Cardiac muscle cell (in vitro differentiated cells and primary cell): Measurements from ENCODE around the gene DENND2A. TPM values are rescaled to one million over a fixed set of nuclear protein-coding genes. Genes with fewer than 3 reads are reported as not detected.
A peak's percentile ranks its signal among the peaks of the same experiment; 100 is the strongest.

Experiments used
- DNase-seq, 2 donors: peaks; one replicate each; pipeline versions ENCODE4 v3.0.0 to v3.0.0-alpha.2; 2010 to 2017; ENCODE audit warnings: low read depth in 1 of 2, low spot score in 1 of 2
- H3K27ac ChIP-seq: fragments of 200-600 bp; sonication (generic); 2 replicates; pipeline ENCODE4 v1.5.1; 2016
- H3K27me3 ChIP-seq: fragments of 200-600 bp; sonication (generic); 2 replicates; pipeline ENCODE4 v1.6.0; 2016; ENCODE audit warnings: control low read depth
- H3K36me3 ChIP-seq: fragments of 200-600 bp; sonication (generic); 2 replicates; pipeline ENCODE4 v1.5.1; 2016; ENCODE audit warnings: control low read depth
- H3K4me1 ChIP-seq: fragments of 200-600 bp; sonication (generic); 2 replicates; pipeline ENCODE4 v1.8.1; 2017; ENCODE audit warnings: low read depth, mild to moderate bottlenecking, mixed run types
- H3K4me3 ChIP-seq: fragments of 200-600 bp; sonication (generic); 2 replicates; pipeline ENCODE4 v1.5.1; 2016; ENCODE audit warnings: mild to moderate bottlenecking
- H3K9me3 ChIP-seq: fragments of 200-600 bp; sonication (generic); 2 replicates; pipeline ENCODE4 v1.5.1; 2017; ENCODE audit warnings: low read depth, mild to moderate bottlenecking, control low read depth
- polyA plus RNA-seq: library from polyadenylated mRNA; unstranded; fragments of >200 nt; fragmentation: Nextera tagmentation; extraction: Ambion mirVana; gene quantifications from 2 replicates; pipeline ENCODE4 v1.2.1, GENCODE V29; 2016
- total RNA-seq: library from RNA; depleted of rRNA; stranded (reverse); fragments of >200 nt; gene quantifications from 2 replicates; pipeline ENCODE4 v1.2.3, GENCODE V29; 2016
- TF ChIP-seq, protein P1 (sequence below): IDR thresholded peaks from 2 replicates; pipeline ENCODE4 v1.5.1; 2012; ENCODE audit warnings: low read depth, mild to moderate bottlenecking, low read length

The DENND2A gene
- total and polyA plus RNA-seq, 2 experiments from 2014 or later, result 14.0 to 21.7 TPM

DNA sequence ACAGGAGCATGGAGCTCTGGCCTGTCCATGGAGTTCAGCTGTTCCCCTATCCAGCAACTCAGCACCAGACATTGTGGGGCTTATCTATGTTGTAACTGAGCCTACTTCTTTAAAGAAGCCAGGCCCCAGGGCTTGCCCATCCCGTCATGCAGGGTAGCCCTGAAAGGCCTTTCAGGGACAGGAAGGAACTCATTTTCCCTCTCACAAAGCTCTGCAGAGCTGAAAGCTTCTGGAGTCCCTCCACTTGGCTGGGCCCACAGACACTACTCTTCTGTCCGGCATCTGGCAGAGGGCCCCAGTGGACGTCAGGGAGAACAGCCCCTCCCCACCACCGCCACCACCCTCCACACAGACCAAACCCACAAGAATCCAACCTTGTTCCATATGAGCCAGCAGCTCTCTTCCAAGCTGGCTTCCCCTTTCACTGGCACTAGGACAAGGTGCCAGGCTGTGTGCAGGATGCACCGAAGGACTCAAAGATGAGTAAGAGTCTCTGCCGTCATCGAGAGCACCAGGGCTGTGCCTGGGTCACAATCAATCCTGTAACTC, 33.1 kb downstream of the DENND2A start:
- Histone ChIP-seq H3K36me3 (no peaks in the 10 kb centered on the region), H3K4me1 (no peaks in the 10 kb centered on the region), H3K27ac (no peak overlapping the region), H3K4me3 (no peak overlapping the region), H3K9me3 (no peaks in the 10 kb centered on the region), H3K27me3 (no peaks in the 10 kb centered on the region)
- TF ChIP-seq, protein P1, sequence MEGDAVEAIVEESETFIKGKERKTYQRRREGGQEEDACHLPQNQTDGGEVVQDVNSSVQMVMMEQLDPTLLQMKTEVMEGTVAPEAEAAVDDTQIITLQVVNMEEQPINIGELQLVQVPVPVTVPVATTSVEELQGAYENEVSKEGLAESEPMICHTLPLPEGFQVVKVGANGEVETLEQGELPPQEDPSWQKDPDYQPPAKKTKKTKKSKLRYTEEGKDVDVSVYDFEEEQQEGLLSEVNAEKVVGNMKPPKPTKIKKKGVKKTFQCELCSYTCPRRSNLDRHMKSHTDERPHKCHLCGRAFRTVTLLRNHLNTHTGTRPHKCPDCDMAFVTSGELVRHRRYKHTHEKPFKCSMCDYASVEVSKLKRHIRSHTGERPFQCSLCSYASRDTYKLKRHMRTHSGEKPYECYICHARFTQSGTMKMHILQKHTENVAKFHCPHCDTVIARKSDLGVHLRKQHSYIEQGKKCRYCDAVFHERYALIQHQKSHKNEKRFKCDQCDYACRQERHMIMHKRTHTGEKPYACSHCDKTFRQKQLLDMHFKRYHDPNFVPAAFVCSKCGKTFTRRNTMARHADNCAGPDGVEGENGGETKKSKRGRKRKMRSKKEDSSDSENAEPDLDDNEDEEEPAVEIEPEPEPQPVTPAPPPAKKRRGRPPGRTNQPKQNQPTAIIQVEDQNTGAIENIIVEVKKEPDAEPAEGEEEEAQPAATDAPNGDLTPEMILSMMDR, result no peak
- DNase-seq, result peak in 1 of 2 donors; percentile 92

DNA sequence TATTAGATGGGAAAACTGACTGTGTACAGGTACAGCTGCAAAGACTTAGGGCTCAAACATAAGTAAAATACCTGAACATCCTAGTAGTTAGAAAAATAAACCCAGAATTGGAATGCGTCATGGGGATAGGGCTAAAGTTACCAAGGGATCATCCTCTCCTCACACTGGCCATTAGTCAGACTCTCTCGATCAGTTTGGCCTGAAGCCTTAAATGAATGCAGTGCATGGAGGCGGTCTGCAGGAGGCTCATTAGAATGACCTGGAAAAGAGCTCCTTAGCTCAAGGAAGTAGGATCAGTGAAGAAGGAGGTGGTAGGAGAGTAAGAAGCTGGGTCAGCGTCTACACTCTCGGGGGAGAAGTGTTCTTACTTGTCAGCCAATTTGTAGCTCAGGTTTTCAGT, 35.3 kb downstream of the DENND2A start:
- no peak overlapping the region for H3K27ac ChIP-seq
- H3K27me3 ChIP-seq, result no peaks in the 10 kb centered on the region
- no peaks in the 10 kb centered on the region for H3K36me3 ChIP-seq
- H3K4me1 ChIP-seq, result no peaks in the 10 kb centered on the region
- H3K4me3 ChIP-seq, result no peak overlapping the region
- DNase-seq, result no peak
- no peaks in the 10 kb centered on the region for H3K9me3 ChIP-seq
- TF ChIP-seq, protein P1, result no peak

DNA sequence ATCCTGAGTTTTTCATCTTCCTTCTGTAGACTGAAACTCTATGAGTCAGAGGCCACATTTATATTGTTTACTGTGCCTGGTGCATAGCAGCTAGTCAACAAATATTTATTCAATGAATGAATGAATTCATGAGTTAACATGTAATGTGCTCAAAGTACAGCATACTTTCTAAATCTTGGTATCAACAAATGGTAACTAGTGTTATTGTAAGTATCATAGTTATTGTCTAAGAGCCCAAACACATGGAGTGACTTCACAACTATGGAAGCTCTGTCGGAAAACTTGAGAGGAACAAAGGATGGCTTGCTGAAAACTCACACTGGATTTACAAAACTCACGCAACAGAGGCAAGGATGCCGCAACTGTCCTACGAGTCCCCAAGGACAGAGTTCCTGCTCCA, 35.9 kb downstream of the DENND2A start:
- no peaks in the 10 kb centered on the region for H3K9me3 ChIP-seq
- no peaks in the 10 kb centered on the region for H3K36me3 ChIP-seq
- H3K4me1 ChIP-seq, result no peaks in the 10 kb centered on the region
- no peak overlapping the region for H3K4me3 ChIP-seq
- TF ChIP-seq, protein P1, result no peak
- DNase-seq, result no peak
- H3K27me3 ChIP-seq, result no peaks in the 10 kb centered on the region
- H3K27ac ChIP-seq, result no peak overlapping the region

DNA sequence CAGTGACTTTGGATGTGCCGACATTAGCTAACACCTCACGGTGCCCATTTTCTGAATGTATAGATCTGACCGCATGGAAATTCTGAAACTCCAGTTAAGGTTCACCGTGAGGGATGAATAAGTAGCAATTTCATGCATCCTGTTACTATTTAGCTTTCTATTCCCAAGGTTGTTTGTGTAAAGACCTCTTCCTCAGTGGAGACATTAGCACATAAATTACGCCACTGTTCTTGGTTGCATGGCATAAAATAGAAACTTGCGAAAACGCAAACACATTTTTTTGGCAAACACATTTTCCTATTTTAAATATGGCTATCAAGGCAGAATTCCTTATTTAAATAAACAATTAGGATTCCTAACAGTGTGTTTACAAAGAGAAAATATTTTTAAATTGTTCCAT, 36.5 kb downstream of the DENND2A start:
- Histone ChIP-seq H3K27me3 (no peaks in the 10 kb centered on the region), H3K36me3 (no peaks in the 10 kb centered on the region), H3K27ac (no peak overlapping the region), H3K4me3 (no peak overlapping the region), H3K9me3 (no peaks in the 10 kb centered on the region), H3K4me1 (no peaks in the 10 kb centered on the region)
- TF ChIP-seq, protein P1, result no peak
- DNase-seq, result no peak

DNA sequence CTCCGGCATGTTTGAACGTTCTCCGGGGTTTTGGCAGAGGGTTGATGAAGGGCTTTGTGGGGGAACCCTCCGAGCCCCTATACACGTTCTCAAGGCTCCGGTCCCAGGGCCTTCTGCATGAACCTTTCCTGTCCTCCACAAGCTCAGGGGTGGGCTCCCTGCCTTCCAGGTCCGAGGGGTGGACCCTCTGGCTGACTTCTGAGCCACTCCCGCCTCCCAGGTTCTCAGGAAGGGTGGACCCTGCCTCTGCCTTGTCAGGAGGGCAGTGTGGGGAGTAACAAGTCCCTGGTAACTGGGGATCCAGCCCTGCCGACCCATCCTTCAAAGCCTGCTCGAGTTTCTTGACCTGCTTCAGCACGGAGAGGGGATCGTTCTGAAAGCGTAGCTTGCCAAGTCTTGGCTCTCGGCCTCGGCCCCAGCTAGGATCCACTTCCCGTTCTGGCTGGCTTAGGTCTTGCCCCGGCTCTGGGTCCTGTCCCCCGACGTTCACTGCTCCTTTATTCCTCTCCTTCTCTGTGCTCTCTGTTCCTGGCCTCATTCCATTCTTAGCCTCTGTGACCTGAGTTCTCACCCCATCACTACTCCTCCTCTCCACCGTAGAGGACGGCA, 38.9 kb downstream of the DENND2A start:
- H3K9me3 ChIP-seq, result no peaks in the 10 kb centered on the region
- no peaks in the 10 kb centered on the region for H3K27me3 ChIP-seq
- TF ChIP-seq, protein P1, result no peak
- H3K4me1 ChIP-seq, result no peaks in the 10 kb centered on the region
- no peak overlapping the region for H3K4me3 ChIP-seq
- DNase-seq, result no peak
- H3K36me3 ChIP-seq, result no peaks in the 10 kb centered on the region
- H3K27ac ChIP-seq, result no peak overlapping the region
